SU-DHL-6 (cell line): Measurements from ENCODE around the gene MPV17.
"Not testable (repeated sequence)": the region's sequence is repeated elsewhere in the genome, so short reads cannot be mapped to it uniquely, and the experiment has no call there.

Experiments
- H2AFZ ChIP-seq: fragments of 200-600 bp; sonication (generic); 2 replicates; pipeline ENCODE4 v1.6.1; 2014; ENCODE audit warnings: low read depth, mild to moderate bottlenecking, moderate library complexity, mixed read lengths, antibody characterized with exemption, low read length; ENCODE audit not compliant: severe bottlenecking
- H3F3A ChIP-seq: fragments of 200-600 bp; shearing (Covaris generic); 2 replicates; pipeline ENCODE4 v1.6.0; 2016; ENCODE audit warnings: antibody characterized with exemption, mild to moderate bottlenecking; ENCODE audit not compliant: insufficient read depth
- H3K27ac ChIP-seq: fragments of 200-600 bp; sonication (generic); 2 replicates; pipeline ENCODE4 v1.5.1; 2016; ENCODE audit warnings: low read depth, mild to moderate bottlenecking, low read length, moderate library complexity, mixed read lengths
- H3K27me3 ChIP-seq: fragments of 200-600 bp; sonication (generic), shearing (Covaris generic); 2 replicates; pipeline ENCODE4 v1.6.0; 2014; ENCODE audit warnings: mild to moderate bottlenecking, low read length
- H3K36me3 ChIP-seq: fragments of 200-600 bp; sonication (generic); 2 replicates; pipeline ENCODE4 v1.6.1; 2014; ENCODE audit warnings: mild to moderate bottlenecking, low read length, mixed read lengths
- H3K4me2 ChIP-seq: fragments of 300-600, 200-600 bp; shearing (Covaris generic), sonication (generic); 2 replicates; pipeline ENCODE4 v1.6.0; 2014; ENCODE audit warnings: low read length, low read depth, mild to moderate bottlenecking; ENCODE audit not compliant: poor library complexity, severe bottlenecking
- H3K4me3 ChIP-seq: fragments of 200-600 bp; sonication (generic); 2 replicates; pipeline ENCODE4 v1.5.1; 2014; ENCODE audit warnings: antibody characterized with exemption, low read length, mild to moderate bottlenecking, mixed read lengths; ENCODE audit not compliant: insufficient read depth, poor library complexity, severe bottlenecking
- H3K79me2 ChIP-seq: fragments of 200-600 bp; sonication (generic); 2 replicates; pipeline ENCODE4 v1.6.1; 2014; ENCODE audit warnings: mild to moderate bottlenecking, low read length, moderate library complexity; ENCODE audit not compliant: insufficient read depth
- H3K9ac ChIP-seq: fragments of 200-600 bp; sonication (generic); 2 replicates; pipeline ENCODE4 v1.7.0; 2014; ENCODE audit warnings: mild to moderate bottlenecking, low read length
- H3K9me2 ChIP-seq: fragments of 200-600 bp; sonication (generic); replicated peaks from 2 replicates; pipeline ENCODE4 v1.6.1; 2014; ENCODE audit warnings: low read length; ENCODE audit not compliant: insufficient read depth
- H3K9me3 ChIP-seq: fragments of 200-600 bp; sonication (generic); 2 replicates; pipeline ENCODE4 v1.6.1; 2014; ENCODE audit warnings: low read length, mixed read lengths; ENCODE audit not compliant: insufficient read depth
- H4K20me1 ChIP-seq: fragments of 200-600 bp; sonication (generic); 2 replicates; pipeline ENCODE4 v1.6.1; 2014; ENCODE audit warnings: low read depth, mild to moderate bottlenecking, antibody characterized with exemption, low read length, moderate library complexity, mixed read lengths
- EZH2phosphoT487 ChIP-seq: fragments of 200-600 bp; sonication (generic), shearing (Covaris generic); conservative IDR thresholded peaks from 2 replicates; pipeline ENCODE4 v1.6.1; 2018; ENCODE audit warnings: mild to moderate bottlenecking, antibody characterized with exemption, low read length, moderate library complexity, mixed read lengths
- TF ChIP-seq, protein P1 (sequence below): fragments of 200-600 bp; sonication (generic); IDR thresholded peaks from one replicate; pipeline ENCODE4 v1.5.1; 2017; ENCODE audit warnings: antibody characterized with exemption, mild to moderate bottlenecking, low read length, moderate library complexity; ENCODE audit not compliant: insufficient read depth, poor library complexity, severe bottlenecking

The MPV17 gene

DNA sequence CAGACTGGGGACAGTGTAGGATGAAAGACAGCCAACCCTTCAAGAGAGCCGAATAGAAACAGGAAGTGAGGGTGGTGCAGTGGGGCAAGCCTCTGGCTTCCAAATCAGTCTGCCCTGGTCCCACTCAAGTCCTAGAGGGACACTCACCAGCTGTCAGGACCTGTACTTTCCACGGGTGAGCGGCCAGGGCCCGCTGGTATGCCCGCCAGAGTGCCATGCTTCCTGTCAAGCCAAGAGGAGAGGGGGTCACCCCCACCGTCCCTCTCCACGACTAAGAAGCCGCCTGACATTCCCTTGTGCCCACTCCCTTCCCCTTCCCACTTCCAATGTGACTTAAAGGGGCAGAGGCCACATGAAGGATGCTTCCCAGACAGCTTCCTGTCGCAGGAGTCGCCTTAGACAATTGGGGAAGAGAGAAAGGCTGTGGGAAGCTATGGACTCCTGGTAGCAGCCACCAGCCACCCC lies 564 bp downstream of the MPV17 start:
- Histone ChIP-seq H3K9me3 (no peaks in the 10 kb centered on the region), H3K27me3 (no peaks in the 10 kb centered on the region), H3K79me2 (0 out of 2 replicates have a peak, but pooled peaks cover 8% of the 10 kb centered on the region), H3K9me2 (no peaks in the 10 kb centered on the region), H3K4me2 (peak overlapping the region; percentile 87), H3K4me3 (peak overlapping the region; percentile 81), H3K27ac (peak overlapping the region; percentile 65), H3K9ac (peak overlapping the region; percentile 89), H4K20me1 (no peaks in the 10 kb centered on the region), H2AFZ (peak overlapping the region; percentile 44), H3K36me3 (no peaks in the 10 kb centered on the region), H3F3A (peaks cover 18% of the 10 kb centered on the region)
- TF ChIP-seq, protein P1, sequence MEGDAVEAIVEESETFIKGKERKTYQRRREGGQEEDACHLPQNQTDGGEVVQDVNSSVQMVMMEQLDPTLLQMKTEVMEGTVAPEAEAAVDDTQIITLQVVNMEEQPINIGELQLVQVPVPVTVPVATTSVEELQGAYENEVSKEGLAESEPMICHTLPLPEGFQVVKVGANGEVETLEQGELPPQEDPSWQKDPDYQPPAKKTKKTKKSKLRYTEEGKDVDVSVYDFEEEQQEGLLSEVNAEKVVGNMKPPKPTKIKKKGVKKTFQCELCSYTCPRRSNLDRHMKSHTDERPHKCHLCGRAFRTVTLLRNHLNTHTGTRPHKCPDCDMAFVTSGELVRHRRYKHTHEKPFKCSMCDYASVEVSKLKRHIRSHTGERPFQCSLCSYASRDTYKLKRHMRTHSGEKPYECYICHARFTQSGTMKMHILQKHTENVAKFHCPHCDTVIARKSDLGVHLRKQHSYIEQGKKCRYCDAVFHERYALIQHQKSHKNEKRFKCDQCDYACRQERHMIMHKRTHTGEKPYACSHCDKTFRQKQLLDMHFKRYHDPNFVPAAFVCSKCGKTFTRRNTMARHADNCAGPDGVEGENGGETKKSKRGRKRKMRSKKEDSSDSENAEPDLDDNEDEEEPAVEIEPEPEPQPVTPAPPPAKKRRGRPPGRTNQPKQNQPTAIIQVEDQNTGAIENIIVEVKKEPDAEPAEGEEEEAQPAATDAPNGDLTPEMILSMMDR: no peak
- TF ChIP-seq EZH2phosphoT487: no peak

DNA sequence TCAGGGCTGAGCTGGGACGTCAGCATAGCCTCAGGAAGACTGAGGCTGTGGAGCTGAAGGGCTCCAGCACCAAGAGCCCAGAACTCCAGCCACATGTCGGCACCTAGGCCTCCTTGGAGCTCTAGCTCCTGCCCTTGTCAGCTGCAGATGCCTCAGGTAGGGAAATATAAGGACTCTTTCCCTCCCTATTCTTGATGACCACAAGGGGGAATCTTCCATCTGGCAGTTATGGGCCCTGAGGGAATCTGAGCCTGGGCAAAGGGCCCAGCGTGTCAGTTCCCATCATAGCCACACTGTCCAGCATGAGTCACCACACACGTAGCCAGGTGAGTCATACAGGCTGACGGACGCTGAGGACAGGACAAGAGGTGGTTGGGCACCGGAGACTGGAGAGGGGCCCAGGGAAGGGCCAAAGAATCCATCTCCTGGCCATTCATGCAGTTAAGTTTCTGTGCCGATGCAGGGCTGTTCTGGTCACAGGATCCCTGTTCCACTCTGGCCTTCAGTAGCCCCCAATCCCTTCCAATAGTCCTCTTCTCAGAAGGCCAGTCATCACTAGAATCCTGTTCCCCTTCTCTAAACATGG lies 1.8 kb downstream of the MPV17 start:
- Histone ChIP-seq H3K4me3 (no peak overlapping the region), H3K4me2 (peak overlapping the region; percentile 87), H3K27ac (no peak overlapping the region)

DNA sequence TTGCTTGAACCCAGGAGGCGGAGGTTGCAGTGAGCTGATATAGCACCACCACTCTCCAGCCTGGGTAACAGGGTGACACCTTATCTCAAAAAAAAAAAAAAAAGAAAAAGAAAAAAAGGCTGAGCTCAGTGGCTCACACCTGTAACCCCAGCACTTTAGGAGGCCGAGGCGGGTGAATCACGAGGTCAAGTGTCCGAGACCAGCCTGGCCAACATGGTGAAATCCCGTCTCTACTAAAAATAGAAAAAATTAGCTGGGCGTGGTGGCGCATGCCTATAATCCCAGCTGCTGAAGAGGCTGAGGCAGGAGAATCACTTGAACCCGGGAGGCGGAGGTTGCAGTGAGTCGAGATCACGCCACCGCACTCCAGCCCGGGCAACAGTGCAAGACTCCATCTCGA lies 3.1 kb downstream of the MPV17 start:
- not testable (repeated sequence) for H4K20me1 ChIP-seq, H3K36me3 ChIP-seq, H3F3A ChIP-seq, H3K9ac ChIP-seq, H3K4me3 ChIP-seq, H3K4me2 ChIP-seq, H3K9me3 ChIP-seq, H3K79me2 ChIP-seq, H3K9me2 ChIP-seq, H3K27ac ChIP-seq, H3K27me3 ChIP-seq, H2AFZ ChIP-seq

More for the DNA sequence above, 1.8 kb downstream of the MPV17 start:
- H3K36me3 ChIP-seq: no peaks in the 10 kb centered on the region
- peaks cover 16% of the 10 kb centered on the region for H3F3A ChIP-seq
- no peaks in the 10 kb centered on the region for H3K9me2 ChIP-seq
- no peaks in the 10 kb centered on the region for H3K9me3 ChIP-seq
- 0 out of 2 replicates have a peak overlapping the region, but pooled peaks have one; percentile 89 for H3K9ac ChIP-seq
- H3K79me2 ChIP-seq: 0 out of 2 replicates have a peak, but pooled peaks cover 8% of the 10 kb centered on the region
- TF ChIP-seq, protein P1: no peak
- TF ChIP-seq EZH2phosphoT487: no peak
- no peaks in the 10 kb centered on the region for H4K20me1 ChIP-seq
- no peak overlapping the region for H2AFZ ChIP-seq
- no peaks in the 10 kb centered on the region for H3K27me3 ChIP-seq

DNA sequence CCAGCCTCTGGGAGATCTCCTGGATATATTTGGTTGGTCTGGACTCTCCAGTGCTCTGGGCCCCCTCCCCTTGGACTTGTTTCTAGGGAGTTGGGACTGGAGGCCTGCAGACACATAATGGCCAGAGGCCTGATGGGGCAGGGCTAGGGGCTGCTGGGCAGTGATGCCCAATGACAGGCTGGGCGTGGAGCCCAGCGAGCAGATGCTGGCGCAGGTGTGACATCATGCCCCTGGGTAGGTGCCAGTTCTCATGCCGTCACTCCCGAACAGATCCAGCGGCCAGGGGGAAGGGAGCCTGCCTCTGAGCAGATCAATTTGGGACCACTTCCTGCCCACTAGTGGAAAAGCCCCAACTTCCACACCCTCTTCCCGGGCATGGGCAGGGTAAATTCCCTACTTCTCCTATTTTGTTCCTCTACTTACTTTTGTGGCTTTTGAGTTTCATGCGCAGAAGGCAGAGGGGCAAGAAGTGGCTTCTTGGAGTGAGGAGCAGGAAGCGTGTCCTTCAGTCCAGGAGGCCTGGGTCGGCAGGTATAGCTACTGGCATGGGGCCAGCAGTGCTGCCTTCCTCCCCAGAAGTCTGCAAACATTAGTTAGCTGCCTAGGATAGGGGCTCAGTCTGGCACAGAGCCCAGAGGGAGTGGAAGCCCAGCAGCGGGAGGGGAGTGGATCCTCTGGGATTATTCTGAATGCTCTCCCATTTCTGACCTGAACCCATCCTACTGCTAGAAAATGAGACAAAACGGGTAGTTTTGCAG lies 6.1 kb downstream of the MPV17 start:
- H2AFZ ChIP-seq: no peak overlapping the region
- no peaks in the 10 kb centered on the region; the same call in 1 of the 2 replicates for H3F3A ChIP-seq
- H3K9me2 ChIP-seq: no peaks in the 10 kb centered on the region
- no peak overlapping the region for H3K4me3 ChIP-seq
- H3K9me3 ChIP-seq: no peaks in the 10 kb centered on the region
- TF ChIP-seq, protein P1: no peak
- no peak for TF ChIP-seq EZH2phosphoT487
- H3K27me3 ChIP-seq: no peaks in the 10 kb centered on the region
- H4K20me1 ChIP-seq: no peaks in the 10 kb centered on the region
- H3K79me2 ChIP-seq: no peaks in the 10 kb centered on the region
- H3K27ac ChIP-seq: no peak overlapping the region
- no peak overlapping the region for H3K4me2 ChIP-seq
- H3K36me3 ChIP-seq: no peaks in the 10 kb centered on the region
- no peak overlapping the region for H3K9ac ChIP-seq
